CD4-positive, alpha-beta T cell (primary cell): ENCODE results near the gene TRPV6. TPM values are rescaled to one million over a fixed set of nuclear protein-coding genes. Genes with fewer than 3 reads are reported as not detected.

Experiments used
- ATAC-seq: fragments of 200-7000 bp; cut with Tn5 transposase; one replicate; pipeline ENCODE4 v1.10.0; 2022; ENCODE audit warnings: mild to moderate bottlenecking; ENCODE audit not compliant: poor library complexity
- CTCF ChIA-PET: fragments of 350-600 bp; sonication (Branson Sonifier 250); formaldehyde crosslinking; loops from one replicate; lab custom pipeline; 2021; ENCODE audit warnings: antibody characterized with exemption, inconsistent platforms; lab: Charles Lee
- POLR2A ChIA-PET: fragments of 350-600 bp; sonication (Branson Sonifier 250); formaldehyde crosslinking; loops from one replicate; lab custom pipeline; 2021; ENCODE audit warnings: antibody characterized with exemption, inconsistent platforms; lab: Charles Lee
- DNase-seq, 14 experiments: peaks; one replicate each; pipeline ENCODE4 v3.0.0-alpha.2; 2013 to 2020; ENCODE audit warnings: mixed read lengths in 2 of 14
- H3K27ac ChIP-seq, 2 donors: one replicate each; pipeline versions ENCODE4 v1.5.1 to v1.7.0; 2013; ENCODE audit warnings: low read length in 2 of 2, low read depth in 1 of 2, mild to moderate bottlenecking in 1 of 2
- H3K27me3 ChIP-seq, 2 experiments: 1 replicate in 1 of 2; 2 replicates in 1 of 2; pipeline versions ENCODE4 v1.6.1 to v1.7.0; 2013; ENCODE audit warnings: low read length in 2 of 2, control low read depth in 1 of 2, mild to moderate bottlenecking in 1 of 2, moderate library complexity in 1 of 2; ENCODE audit not compliant: insufficient read depth in 2 of 2, control insufficient read depth in 1 of 2
- H3K36me3 ChIP-seq: one replicate; pipeline ENCODE4 v1.6.1; 2013; ENCODE audit warnings: low read length, control low read depth; ENCODE audit not compliant: insufficient read depth
- H3K4me1 ChIP-seq: one replicate; pipeline ENCODE4 v1.6.1; 2013; ENCODE audit warnings: low read length, control low read depth; ENCODE audit not compliant: insufficient read depth
- H3K4me3 ChIP-seq: one replicate; pipeline ENCODE4 v1.5.1; 2013; ENCODE audit warnings: mild to moderate bottlenecking, low read length, moderate library complexity
- H3K9me3 ChIP-seq, 2 experiments: 1 replicate in 1 of 2; 2 replicates in 1 of 2; pipeline versions ENCODE4 v1.6.1 to v1.7.0; 2013; ENCODE audit warnings: low read length in 2 of 2, mild to moderate bottlenecking in 2 of 2, control low read depth in 1 of 2, moderate library complexity in 1 of 2; ENCODE audit not compliant: control insufficient read depth in 1 of 2, insufficient read depth in 1 of 2
- H3K27ac Mint-ChIP-seq: one replicate; pipeline ENCODE4 v1.8.0; 2020; ENCODE audit warnings: mixed read lengths
- H3K27me3 Mint-ChIP-seq: one replicate; pipeline ENCODE4 v1.8.0; 2021; ENCODE audit warnings: mixed read lengths
- H3K36me3 Mint-ChIP-seq: one replicate; pipeline ENCODE4 v1.8.0; 2021; ENCODE audit warnings: low read depth, mixed read lengths
- H3K4me1 Mint-ChIP-seq: one replicate; pipeline ENCODE4 v1.8.0; 2021; ENCODE audit warnings: low read depth, mixed read lengths
- H3K4me3 Mint-ChIP-seq: one replicate; pipeline ENCODE4 v1.8.0; 2020; ENCODE audit warnings: mild to moderate bottlenecking, mixed read lengths
- H3K9me3 Mint-ChIP-seq: one replicate; pipeline ENCODE4 v1.8.0; 2020; ENCODE audit warnings: mixed read lengths
- intact Hi-C, 2 experiments: fragments of 100-400 bp; cut with DNase I in 1 of 2; cut with micrococcal nuclease in 1 of 2; formaldehyde crosslinking; loops; one replicate each; pipeline versions ENCODE4 v1.15.1 to v1.9.0; 2023 to 2025; cut with DNase I, micrococcal nuclease
- total RNA-seq, 174 experiments: library from RNA in 2 of 174; stranded (reverse) in 2 of 174; gene quantifications; one replicate each; pipeline ENCODE4 v1.2.3 and lab custom pipeline; 2021 to 2026
- TF ChIP-seq, protein P1 (sequence below): fragments of 200-600 bp; IDR thresholded peaks from one replicate; pipeline ENCODE4 v1.8.0; 2022; ENCODE audit warnings: antibody characterized with exemption, mild to moderate bottlenecking

Gene TRPV6
- total RNA-seq, 2 experiments from 2014 or later: not detected

- Mint-ChIP-seq H3K9me3 (no peaks in the 10 kb centered on the region), H3K4me3 (no peak overlapping the region), H3K27ac (no peak overlapping the region), H3K27me3 (no peaks in the 10 kb centered on the region), H3K4me1 (no peaks in the 10 kb centered on the region), H3K36me3 (peaks cover 42% of the 10 kb centered on the region)
- TF ChIP-seq, protein P1, sequence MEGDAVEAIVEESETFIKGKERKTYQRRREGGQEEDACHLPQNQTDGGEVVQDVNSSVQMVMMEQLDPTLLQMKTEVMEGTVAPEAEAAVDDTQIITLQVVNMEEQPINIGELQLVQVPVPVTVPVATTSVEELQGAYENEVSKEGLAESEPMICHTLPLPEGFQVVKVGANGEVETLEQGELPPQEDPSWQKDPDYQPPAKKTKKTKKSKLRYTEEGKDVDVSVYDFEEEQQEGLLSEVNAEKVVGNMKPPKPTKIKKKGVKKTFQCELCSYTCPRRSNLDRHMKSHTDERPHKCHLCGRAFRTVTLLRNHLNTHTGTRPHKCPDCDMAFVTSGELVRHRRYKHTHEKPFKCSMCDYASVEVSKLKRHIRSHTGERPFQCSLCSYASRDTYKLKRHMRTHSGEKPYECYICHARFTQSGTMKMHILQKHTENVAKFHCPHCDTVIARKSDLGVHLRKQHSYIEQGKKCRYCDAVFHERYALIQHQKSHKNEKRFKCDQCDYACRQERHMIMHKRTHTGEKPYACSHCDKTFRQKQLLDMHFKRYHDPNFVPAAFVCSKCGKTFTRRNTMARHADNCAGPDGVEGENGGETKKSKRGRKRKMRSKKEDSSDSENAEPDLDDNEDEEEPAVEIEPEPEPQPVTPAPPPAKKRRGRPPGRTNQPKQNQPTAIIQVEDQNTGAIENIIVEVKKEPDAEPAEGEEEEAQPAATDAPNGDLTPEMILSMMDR: no peak
- no peak for ATAC-seq
- H3K9me3 ChIP-seq: peaks cover 0 to 4% of the 10 kb centered on the region in 2 experiments
- peaks cover 20% of the 10 kb centered on the region for H3K36me3 ChIP-seq
- POLR2A ChIA-PET: interaction anchor here (1.8 kb wide), 1 partner anchor 64 kb away, joined by 9 read pairs; no protein-coding TSS in a partner anchor
- no peak overlapping the region for H3K27ac ChIP-seq
- H3K27me3 ChIP-seq: no peaks in the 10 kb centered on the region
- no peaks in the 10 kb centered on the region for H3K4me1 ChIP-seq
- H3K4me3 ChIP-seq: no peak overlapping the region
- CTCF ChIA-PET: interaction anchor here (1.2 kb wide), 1 partner anchor 9 kb away, joined by 3 read pairs; no protein-coding TSS in a partner anchor
- no peak for DNase-seq
- intact Hi-C loops: no loop called here
These were observed 13.4 kb downstream of the TRPV6 start for GRCh38 chr7:142872106-142872675.

- peaks cover 0 to 4% of the 10 kb centered on the region in 2 experiments for H3K9me3 ChIP-seq
- TF ChIP-seq, protein P1: no peak
- no peak overlapping the region for H3K4me3 Mint-ChIP-seq
- H3K4me3 ChIP-seq: no peak overlapping the region
- no peak for DNase-seq
- intact Hi-C loops: no loop called here
- ChIA-PET CTCF (no interaction called here), POLR2A (interaction anchor here (1.8 kb wide), 1 partner anchor 63 kb away, joined by 9 read pairs; no protein-coding TSS in a partner anchor)
- H3K27ac Mint-ChIP-seq: no peak overlapping the region
- no peak for ATAC-seq
- no peaks in the 10 kb centered on the region for H3K27me3 ChIP-seq
- H3K36me3 ChIP-seq: peaks cover 21% of the 10 kb centered on the region
- no peaks in the 10 kb centered on the region for H3K4me1 ChIP-seq
- H3K27ac ChIP-seq: no peak overlapping the region
- H3K36me3 Mint-ChIP-seq: peaks cover 47% of the 10 kb centered on the region
- H3K9me3 Mint-ChIP-seq: no peaks in the 10 kb centered on the region
- H3K4me1 Mint-ChIP-seq: peaks cover under 1% of the 10 kb centered on the region
- H3K27me3 Mint-ChIP-seq: no peaks in the 10 kb centered on the region
These were observed 14.1 kb downstream of the TRPV6 start for GRCh38 chr7:142871260-142872105.

DNA sequence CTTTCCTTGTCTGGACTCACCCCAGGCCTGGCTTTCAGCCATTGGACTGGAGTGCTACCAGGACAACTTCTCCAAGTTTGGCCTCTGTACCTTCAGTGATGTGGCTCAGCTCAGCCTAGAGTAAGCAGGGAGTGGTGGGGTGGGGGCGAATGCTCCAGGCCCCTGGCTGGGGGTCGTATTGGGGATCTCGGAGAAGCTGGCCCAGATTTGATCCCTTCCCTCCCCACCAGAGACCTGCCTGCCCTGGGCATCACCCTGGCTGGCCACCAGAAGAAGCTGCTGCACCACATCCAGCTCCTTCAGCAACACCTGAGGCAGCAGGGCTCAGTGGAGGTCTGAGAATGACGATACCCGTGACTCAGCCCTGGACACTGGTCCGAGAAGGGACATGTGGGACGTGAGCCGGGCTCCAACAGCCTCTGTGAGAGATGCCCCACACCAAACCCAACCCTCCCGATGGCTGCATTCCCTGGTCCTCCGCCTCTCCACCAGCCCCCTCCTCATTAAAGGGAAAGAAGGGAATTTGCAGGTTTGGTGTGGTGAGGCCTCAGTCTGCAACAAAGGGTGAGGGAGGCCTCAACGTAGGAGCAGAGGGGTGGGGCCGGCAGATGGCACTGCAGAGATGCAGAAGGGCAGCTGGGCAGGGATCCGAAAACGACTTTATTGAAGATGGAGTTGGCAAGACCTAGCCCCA, 14.8 kb downstream of the TRPV6 start:
- TF ChIP-seq, protein P1: no peak
- no peak overlapping the region for H3K27ac Mint-ChIP-seq
- no peak overlapping the region for H3K27ac ChIP-seq
- no peaks in the 10 kb centered on the region for H3K9me3 Mint-ChIP-seq
- H3K36me3 Mint-ChIP-seq: peaks cover 52% of the 10 kb centered on the region
- POLR2A ChIA-PET: no interaction called here
- H3K27me3 ChIP-seq: no peaks in the 10 kb centered on the region
- peaks cover 6% of the 10 kb centered on the region for H3K4me1 Mint-ChIP-seq
- H3K4me3 Mint-ChIP-seq: no peak overlapping the region
- CTCF ChIA-PET: no interaction called here
- no peaks in the 10 kb centered on the region for H3K27me3 Mint-ChIP-seq
- DNase-seq (no peak), ATAC-seq (no peak)
- peaks cover 5% of the 10 kb centered on the region for H3K4me1 ChIP-seq
- intact Hi-C loops: no loop called here
- peaks cover 0 to 4% of the 10 kb centered on the region in 2 experiments for H3K9me3 ChIP-seq
- no peak overlapping the region for H3K4me3 ChIP-seq
- peaks cover 22% of the 10 kb centered on the region for H3K36me3 ChIP-seq
